ENCODE results near the gene RNF38.

- TF ChIP-seq CEBPB (IDR thresholded peaks at IDR 0.05; ENCODE audit: low read depth) (no peak), SP1 (IDR thresholded peaks at IDR 0.05; ENCODE audit: low read depth) (no peak), RAD21 (IDR thresholded peaks at IDR 0.05; ENCODE audit: low read depth) (no peak), MAX (IDR thresholded peaks at IDR 0.05) (no peak), YY1 (IDR thresholded peaks at IDR 0.05; ENCODE audit: extremely low read depth, insufficient replicate concordance, low read depth, low read length) (no peak), ZFX (IDR thresholded peaks at IDR 0.05) (no peak), EZH2 (IDR thresholded peaks at IDR 0.05) (no peak), POLR2AphosphoS5 (IDR thresholded peaks at IDR 0.05; ENCODE audit: low read depth, low read length) (no peak), SIN3A (IDR thresholded peaks at IDR 0.05; ENCODE audit: low read depth) (no peak), ELF1 (IDR thresholded peaks at IDR 0.05; ENCODE audit: borderline replicate concordance, low read depth) (no peak), FOSL1 (IDR thresholded peaks at IDR 0.05; ENCODE audit: low read depth) (no peak), EGR1 (IDR thresholded peaks at IDR 0.05; ENCODE audit: low read depth) (no peak)
- TF ChIP-seq, protein P1, sequence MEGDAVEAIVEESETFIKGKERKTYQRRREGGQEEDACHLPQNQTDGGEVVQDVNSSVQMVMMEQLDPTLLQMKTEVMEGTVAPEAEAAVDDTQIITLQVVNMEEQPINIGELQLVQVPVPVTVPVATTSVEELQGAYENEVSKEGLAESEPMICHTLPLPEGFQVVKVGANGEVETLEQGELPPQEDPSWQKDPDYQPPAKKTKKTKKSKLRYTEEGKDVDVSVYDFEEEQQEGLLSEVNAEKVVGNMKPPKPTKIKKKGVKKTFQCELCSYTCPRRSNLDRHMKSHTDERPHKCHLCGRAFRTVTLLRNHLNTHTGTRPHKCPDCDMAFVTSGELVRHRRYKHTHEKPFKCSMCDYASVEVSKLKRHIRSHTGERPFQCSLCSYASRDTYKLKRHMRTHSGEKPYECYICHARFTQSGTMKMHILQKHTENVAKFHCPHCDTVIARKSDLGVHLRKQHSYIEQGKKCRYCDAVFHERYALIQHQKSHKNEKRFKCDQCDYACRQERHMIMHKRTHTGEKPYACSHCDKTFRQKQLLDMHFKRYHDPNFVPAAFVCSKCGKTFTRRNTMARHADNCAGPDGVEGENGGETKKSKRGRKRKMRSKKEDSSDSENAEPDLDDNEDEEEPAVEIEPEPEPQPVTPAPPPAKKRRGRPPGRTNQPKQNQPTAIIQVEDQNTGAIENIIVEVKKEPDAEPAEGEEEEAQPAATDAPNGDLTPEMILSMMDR (IDR thresholded peaks at IDR 0.05 in 2 of 3, conservative IDR thresholded peaks at IDR 0.05 in 1 of 3; ENCODE audit: borderline replicate concordance in 1 of 3, insufficient read depth in 1 of 3, low read depth in 2 of 3, low read length in 2 of 3) = no peak
Measured at GRCh38 chr9:36301227-36301626, 98.8 kb downstream of the RNF38 start.
